Measurements from ENCODE around the gene UBE2M. TPM values are rescaled to one million over a fixed set of nuclear protein-coding genes. Genes with fewer than 3 reads are reported as not detected.

The UBE2M gene
- total and polyA plus RNA-seq, 8 donors, result 22.0 to 33.0 (median 25.3) TPM

DNA sequence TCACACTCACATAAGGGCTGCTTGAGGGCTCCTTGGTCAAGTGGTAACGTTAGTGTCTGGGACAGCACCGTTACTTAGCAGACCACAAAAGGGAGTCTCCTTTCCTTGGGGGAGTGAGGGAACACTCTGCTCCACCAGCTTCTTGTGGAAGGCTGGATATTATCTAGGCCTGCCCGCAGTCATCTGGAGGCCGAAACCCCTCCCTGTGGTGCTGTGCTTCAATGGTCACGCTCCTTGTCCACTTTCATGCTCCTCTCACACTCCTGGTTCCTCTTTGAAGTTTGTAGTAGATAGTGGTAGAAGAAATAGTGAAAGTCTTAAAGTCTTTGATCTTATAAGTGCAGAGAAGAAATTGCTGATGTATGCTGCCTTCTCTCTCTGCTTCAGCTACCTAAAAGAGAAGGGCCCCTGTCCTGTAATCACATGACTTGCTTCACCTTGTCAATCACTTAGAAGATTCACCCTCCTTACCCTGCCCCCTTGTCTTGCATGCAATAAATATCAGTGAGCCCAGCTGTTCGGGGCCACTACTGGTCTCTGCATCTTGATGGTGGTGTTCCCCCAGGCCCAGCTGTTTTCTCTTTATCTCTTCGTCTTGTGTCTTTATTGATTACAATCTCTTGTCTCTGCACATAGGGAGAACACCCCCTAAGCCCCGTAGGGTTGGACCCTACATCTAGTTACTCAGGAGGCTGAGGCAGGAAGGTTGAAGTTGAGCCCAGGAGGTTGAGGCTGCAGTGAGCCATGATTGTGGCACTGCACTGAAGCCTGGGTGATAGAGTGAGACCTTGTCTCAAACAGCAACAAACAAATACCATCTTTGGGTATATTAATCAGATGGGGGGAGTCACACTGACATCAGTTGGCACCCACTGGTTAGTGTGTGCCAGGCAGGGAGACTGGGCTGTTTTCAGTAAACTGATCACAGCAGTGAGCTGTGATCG is 26.4 kb upstream of the UBE2M start:
- Histone ChIP-seq H3K27me3 (no peaks in the 10 kb centered on the region), H3K4me1 (no peaks in the 10 kb centered on the region), H3K36me3 (peaks cover 0 to 3% (median 0%) of the 10 kb centered on the region in 3 donors), H3K27ac (no peak overlapping the region), H3K4me3 (no peak overlapping the region), H3K9me3 (no peaks in the 10 kb centered on the region)
- FAIRE-seq (no peak), ATAC-seq (no peak), DNase-seq (no peak)
- intact Hi-C loops (cut with DNase I), result no loop called here
- 89 to 91% methylated on average over 9 of the region's 9 CpGs for WGBS, 2 donors
- TF ChIP-seq, protein P1, sequence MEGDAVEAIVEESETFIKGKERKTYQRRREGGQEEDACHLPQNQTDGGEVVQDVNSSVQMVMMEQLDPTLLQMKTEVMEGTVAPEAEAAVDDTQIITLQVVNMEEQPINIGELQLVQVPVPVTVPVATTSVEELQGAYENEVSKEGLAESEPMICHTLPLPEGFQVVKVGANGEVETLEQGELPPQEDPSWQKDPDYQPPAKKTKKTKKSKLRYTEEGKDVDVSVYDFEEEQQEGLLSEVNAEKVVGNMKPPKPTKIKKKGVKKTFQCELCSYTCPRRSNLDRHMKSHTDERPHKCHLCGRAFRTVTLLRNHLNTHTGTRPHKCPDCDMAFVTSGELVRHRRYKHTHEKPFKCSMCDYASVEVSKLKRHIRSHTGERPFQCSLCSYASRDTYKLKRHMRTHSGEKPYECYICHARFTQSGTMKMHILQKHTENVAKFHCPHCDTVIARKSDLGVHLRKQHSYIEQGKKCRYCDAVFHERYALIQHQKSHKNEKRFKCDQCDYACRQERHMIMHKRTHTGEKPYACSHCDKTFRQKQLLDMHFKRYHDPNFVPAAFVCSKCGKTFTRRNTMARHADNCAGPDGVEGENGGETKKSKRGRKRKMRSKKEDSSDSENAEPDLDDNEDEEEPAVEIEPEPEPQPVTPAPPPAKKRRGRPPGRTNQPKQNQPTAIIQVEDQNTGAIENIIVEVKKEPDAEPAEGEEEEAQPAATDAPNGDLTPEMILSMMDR (IDR thresholded peaks at IDR 0.05), result no peak

DNA sequence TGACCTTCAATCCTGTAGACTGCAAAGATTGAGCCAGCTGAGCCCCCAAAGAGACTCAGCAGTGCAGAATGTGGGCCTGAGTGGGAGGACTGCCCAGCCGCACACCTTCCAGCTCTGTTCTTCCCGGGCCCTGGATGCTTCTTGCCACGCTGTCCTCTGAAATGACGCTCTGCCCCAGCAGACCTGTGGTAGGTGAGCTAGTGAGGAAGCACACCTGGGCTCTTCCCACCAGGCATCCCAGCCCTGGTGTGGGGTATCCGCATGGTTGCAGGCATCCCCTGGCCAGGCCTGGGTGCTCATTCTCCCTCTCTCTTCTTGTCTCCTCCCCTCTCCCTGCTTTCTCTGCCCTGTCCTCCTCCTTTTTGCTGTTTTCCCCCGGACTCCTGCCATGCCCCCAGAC is 24.6 kb upstream of the UBE2M start:
- Histone ChIP-seq H3K9me3 (no peaks in the 10 kb centered on the region), H3K4me1 (no peaks in the 10 kb centered on the region), H3K36me3 (peaks cover 0 to 3% (median 0%) of the 10 kb centered on the region in 3 donors), H3K27ac (no peak overlapping the region), H3K27me3 (no peaks in the 10 kb centered on the region), H3K4me3 (no peak overlapping the region)
- ATAC-seq (peak in 1 of 4 donors; percentile 15), FAIRE-seq (no peak), DNase-seq (peak in 3 of 6 donors; percentile 15 to 49 (median 30))
- 71 to 76% methylated on average over 6 of the region's 6 CpGs for WGBS, 2 donors
- intact Hi-C loops (cut with DNase I), result no loop called here
- TF ChIP-seq, protein P1 (IDR thresholded peaks at IDR 0.05), result no peak

DNA sequence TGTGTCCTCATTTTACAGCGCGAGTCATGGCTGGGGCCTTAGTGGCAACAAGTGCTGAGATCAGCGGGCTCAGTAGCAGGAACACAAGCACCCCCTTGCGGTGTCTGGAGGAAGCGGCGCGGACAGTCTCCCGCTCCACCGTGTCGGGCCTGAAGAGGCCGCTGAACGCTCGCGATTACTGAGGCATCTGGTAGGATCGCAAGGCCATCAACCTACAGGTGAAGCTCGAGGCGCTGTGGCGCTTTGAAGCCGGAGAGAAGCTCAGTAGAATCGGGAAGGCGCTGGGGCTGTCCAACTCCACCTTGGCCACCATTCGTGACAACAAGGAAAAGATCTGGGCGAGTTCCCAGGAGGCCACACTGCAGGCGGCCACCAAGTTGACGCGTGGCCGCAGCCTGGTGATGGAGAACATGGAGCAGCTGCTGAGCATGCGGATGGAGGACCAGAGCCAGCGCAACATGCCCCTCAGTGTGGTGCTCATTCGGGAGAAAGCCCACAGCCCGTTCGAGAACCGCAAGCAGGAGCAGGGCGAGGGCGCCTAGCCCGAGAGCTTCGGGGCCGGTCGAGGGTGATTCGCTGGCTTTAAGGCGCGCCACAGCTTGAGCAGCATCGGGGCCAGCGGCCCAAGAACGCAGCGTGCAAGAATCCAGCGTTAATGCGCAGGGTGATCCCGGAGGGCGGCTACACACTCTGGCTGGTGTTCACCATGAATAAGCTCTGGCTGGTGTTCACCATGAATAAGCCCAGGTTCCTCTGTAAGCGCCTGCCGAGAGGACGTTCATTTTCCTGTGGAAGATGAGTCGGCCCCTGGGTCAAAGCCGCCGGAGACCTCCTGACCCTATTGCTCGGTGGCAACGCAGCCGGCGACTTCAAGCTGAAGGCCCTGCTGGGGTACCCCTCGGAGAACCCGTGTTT is 23.1 kb upstream of the UBE2M start:
- H3K27me3 ChIP-seq, result no peaks in the 10 kb centered on the region
- TF ChIP-seq, protein P1 (IDR thresholded peaks at IDR 0.05), result peak; percentile 23 to 84 (median 61)
- intact Hi-C loops (cut with DNase I), result no loop called here
- WGBS, 2 donors, result 75 to 76% methylated on average over 62 of the region's 62 CpGs
- H3K4me1 ChIP-seq, result peaks cover 0 to 6% (median 0%) of the 10 kb centered on the region in 3 donors
- ATAC-seq (peak; percentile 62 to 98 (median 88)), FAIRE-seq (no peak), DNase-seq (peak; percentile 68 to 89 (median 80))
- no peaks in the 10 kb centered on the region for H3K9me3 ChIP-seq
- H3K36me3 ChIP-seq, result peaks cover 0 to 3% (median 0%) of the 10 kb centered on the region in 3 donors
- H3K4me3 ChIP-seq, result no peak overlapping the region
- H3K27ac ChIP-seq, result peak overlapping the region in 1 of 4 donors; percentile 11

DNA sequence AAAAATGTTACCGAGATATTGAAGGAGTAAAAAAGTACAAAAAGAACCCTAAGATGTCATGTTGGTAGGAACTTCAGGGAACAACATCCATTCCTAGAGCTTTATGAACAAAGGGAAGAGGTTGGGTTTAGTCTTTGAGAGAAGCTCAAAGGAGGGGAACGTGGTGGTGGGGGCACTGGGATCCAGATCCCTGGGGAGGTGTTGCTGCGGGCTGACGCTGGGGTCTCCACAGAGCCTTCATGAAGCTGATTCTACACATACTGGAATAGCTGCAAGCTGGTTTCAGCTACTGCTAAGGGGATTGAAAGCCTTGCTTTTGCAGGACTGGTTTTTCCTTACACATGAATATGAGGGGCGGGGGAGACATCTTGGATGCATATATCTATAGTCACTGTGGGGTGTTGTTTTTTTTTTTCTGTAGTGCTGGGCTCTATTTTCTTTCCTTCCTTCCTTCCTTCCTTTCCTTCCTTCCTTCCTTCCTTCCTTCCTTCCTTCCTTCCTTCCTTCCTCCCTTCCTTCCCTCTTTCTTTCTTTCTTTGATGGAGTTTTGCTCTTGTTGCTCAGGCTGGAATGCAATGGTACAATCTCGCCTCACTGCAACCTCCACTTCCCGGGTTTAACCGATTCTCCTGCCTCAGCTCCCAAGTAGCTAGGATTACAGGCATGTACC is 21.2 kb upstream of the UBE2M start:
- no peak for ATAC-seq
- no peak overlapping the region for H3K4me3 ChIP-seq
- TF ChIP-seq, protein P1 (IDR thresholded peaks at IDR 0.05), result no peak
- DNase-seq, result peak in 1 of 6 donors; percentile 1
- intact Hi-C loops (cut with DNase I), result no loop called here
- peaks cover 0 to 6% (median 0%) of the 10 kb centered on the region in 3 donors for H3K4me1 ChIP-seq
- H3K36me3 ChIP-seq, result peaks cover 0 to 3% (median 0%) of the 10 kb centered on the region in 3 donors
- no peaks in the 10 kb centered on the region for H3K9me3 ChIP-seq
- H3K27ac ChIP-seq, result no peak overlapping the region
- no peaks in the 10 kb centered on the region for H3K27me3 ChIP-seq
- no peak for FAIRE-seq
- 84 to 88% methylated on average over 8 of the region's 8 CpGs for WGBS, 2 donors
